Activated B cell treated with CpG ODN at 0.5 μM for 24 hours (primary cell): ENCODE measurements around the gene CCL1. TPM values are rescaled to one million over a fixed set of nuclear protein-coding genes. Genes with fewer than 3 reads are reported as not detected.

ENCODE experiments used
- ATAC-seq: fragments of 200-7000 bp; cut with Tn5 transposase; one replicate; pipeline ENCODE4 v1.10.0; 2021; ENCODE audit warnings: low read depth, mild to moderate bottlenecking, moderate library complexity
- CTCF ChIA-PET: fragments of 350-600 bp; sonication (Branson Sonifier 250); formaldehyde crosslinking; loops from one replicate; lab custom pipeline; 2021; ENCODE audit warnings: antibody characterized with exemption; lab: Charles Lee
- POLR2A ChIA-PET: fragments of 350-600 bp; sonication (Branson Sonifier 250); formaldehyde crosslinking; loops from one replicate; lab custom pipeline; 2021; ENCODE audit warnings: antibody characterized with exemption; lab: Charles Lee
- DNase-seq: peaks from one replicate; pipeline ENCODE4 v3.0.0; 2022
- H3K27ac Mint-ChIP-seq: one replicate; pipeline ENCODE4 v1.8.0; 2020; ENCODE audit warnings: mixed read lengths
- H3K27me3 Mint-ChIP-seq: one replicate; pipeline ENCODE4 v1.8.0; 2021; ENCODE audit warnings: mixed read lengths
- H3K36me3 Mint-ChIP-seq: one replicate; pipeline ENCODE4 v1.8.0; 2021; ENCODE audit warnings: low read depth, mixed read lengths
- H3K4me1 Mint-ChIP-seq: one replicate; pipeline ENCODE4 v1.8.0; 2021; ENCODE audit warnings: mixed read lengths
- H3K4me3 Mint-ChIP-seq: one replicate; pipeline ENCODE4 v1.8.0; 2020; ENCODE audit warnings: mild to moderate bottlenecking, mixed read lengths
- H3K9me3 Mint-ChIP-seq: one replicate; pipeline ENCODE4 v1.8.0; 2020; ENCODE audit warnings: mixed read lengths
- CTCF ChIP-seq: fragments of 200-600 bp; IDR thresholded peaks from one replicate; pipeline ENCODE4 v1.8.0; 2022; ENCODE audit warnings: antibody characterized with exemption, mild to moderate bottlenecking
- intact Hi-C: fragments of 100-400 bp; cut with micrococcal nuclease; formaldehyde crosslinking; loops from one replicate; pipeline ENCODE4 v1.15.1; 2024
- total RNA-seq: library from RNA; stranded (reverse); gene quantifications from 2 replicates; pipeline ENCODE4 v1.2.3, GENCODE V29; 2022

CCL1 gene
- total RNA-seq, 1 donor from 2014 or later = not detected

DNA sequence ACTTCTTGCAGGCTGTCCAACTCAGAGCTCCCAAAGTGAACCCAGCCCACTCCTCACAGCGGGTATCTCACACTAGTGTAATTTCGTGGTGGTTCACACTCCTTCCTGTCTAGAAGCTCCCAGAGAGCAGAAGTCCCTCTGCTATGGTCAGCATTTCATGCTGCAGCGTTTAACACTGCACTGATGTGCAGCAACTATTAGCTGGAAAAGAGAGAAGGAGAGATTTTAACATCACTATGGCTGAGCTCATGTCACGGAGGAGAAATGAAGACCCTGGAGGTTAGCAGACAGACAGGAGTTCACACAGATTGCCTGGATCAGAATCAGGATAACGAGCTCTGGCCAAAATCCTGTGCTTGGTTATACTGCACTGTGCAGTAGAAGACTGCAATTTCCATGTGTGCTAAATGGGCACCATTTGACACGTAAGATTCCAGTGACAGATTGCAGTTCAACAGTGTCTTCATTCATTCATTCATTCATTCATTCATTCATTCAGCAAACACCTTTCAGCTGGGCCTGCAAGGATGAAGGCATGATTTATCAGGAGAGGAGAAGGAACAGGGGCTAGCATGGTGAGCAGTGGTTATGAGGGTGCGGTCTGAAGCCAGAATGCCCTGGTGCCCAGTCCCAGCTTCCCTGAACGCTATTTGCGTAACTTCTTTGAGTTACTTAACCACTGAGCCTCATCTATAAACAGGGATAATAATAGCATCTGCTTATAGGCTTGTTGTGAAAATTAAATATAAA, 5.3 kb upstream of the CCL1 start:
- Mint-ChIP-seq H3K9me3 (no peaks in the 10 kb centered on the region), H3K27ac (no peak overlapping the region), H3K36me3 (no peaks in the 10 kb centered on the region), H3K4me1 (peaks cover 21% of the 10 kb centered on the region), H3K4me3 (no peak overlapping the region), H3K27me3 (peaks cover 18% of the 10 kb centered on the region)
- ChIA-PET CTCF (interaction anchor here (1.3 to 1.7 kb wide), 2 partner anchors 8 to 168 kb away, joined by 3 to 4 read pairs; no protein-coding TSS in a partner anchor), POLR2A (no interaction called here)
- DNase-seq = no peak
- no peak for ATAC-seq
- no peak for TF ChIP-seq CTCF
- intact Hi-C loops = no loop called here

GRCh38 chr17:34367486-34368195, 4.6 kb upstream of the CCL1 start:
- no peak overlapping the region for H3K4me3 Mint-ChIP-seq
- ChIA-PET POLR2A (no interaction called here), CTCF (interaction anchor here (1.7 kb wide), 1 partner anchor 8 kb away, joined by 4 read pairs; no protein-coding TSS in a partner anchor)
- H3K36me3 Mint-ChIP-seq = no peaks in the 10 kb centered on the region
- TF ChIP-seq CTCF = no peak
- H3K4me1 Mint-ChIP-seq = peaks cover 21% of the 10 kb centered on the region
- intact Hi-C loops = no loop called here
- no peaks in the 10 kb centered on the region for H3K9me3 Mint-ChIP-seq
- no peak for ATAC-seq
- no peak overlapping the region for H3K27ac Mint-ChIP-seq
- H3K27me3 Mint-ChIP-seq = peaks cover 18% of the 10 kb centered on the region
- no peak for DNase-seq

DNA sequence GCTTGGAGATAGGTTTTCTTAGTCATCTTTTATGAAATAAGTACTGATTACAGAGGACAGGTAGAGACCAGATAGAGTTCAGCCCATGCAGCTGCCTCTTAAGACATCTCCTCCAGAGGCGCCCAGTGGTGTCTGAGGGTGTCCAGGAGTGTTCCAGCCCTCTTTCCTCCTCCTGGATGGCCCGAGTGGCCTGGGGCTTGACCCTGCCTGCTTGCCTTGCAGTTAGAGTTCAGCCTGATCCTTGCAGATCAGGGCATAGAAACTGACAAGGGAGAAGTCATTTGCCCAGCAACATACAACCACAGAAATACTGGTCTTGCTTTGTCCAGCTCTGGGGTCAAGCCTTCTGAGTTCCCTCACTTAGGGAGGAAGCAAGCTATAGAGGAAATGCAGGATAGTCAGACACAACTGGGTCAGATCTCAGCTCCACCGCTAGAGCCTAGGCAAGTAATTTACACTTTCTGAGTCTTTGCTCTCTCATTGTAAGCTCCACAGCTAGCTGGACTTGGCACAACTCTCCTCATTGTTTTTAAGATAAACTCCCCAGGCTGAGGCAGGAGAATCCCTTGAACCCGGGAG, 3.6 kb upstream of the CCL1 start:
- H3K4me3 Mint-ChIP-seq = no peak overlapping the region
- no peaks in the 10 kb centered on the region for H3K9me3 Mint-ChIP-seq
- H3K36me3 Mint-ChIP-seq = no peaks in the 10 kb centered on the region
- H3K4me1 Mint-ChIP-seq = peaks cover 21% of the 10 kb centered on the region
- no peak for DNase-seq
- POLR2A ChIA-PET = no interaction called here
- no peak overlapping the region for H3K27ac Mint-ChIP-seq
- CTCF ChIA-PET = no interaction called here
- intact Hi-C loops = no loop called here
- TF ChIP-seq CTCF = no peak
- ATAC-seq = no peak
- H3K27me3 Mint-ChIP-seq = peaks cover 20% of the 10 kb centered on the region

GRCh38 chr17:34366010-34366409, 3.0 kb upstream of the CCL1 start:
- ChIA-PET CTCF (no interaction called here), POLR2A (no interaction called here)
- DNase-seq (no peak), ATAC-seq (no peak)
- Mint-ChIP-seq H3K4me1 (peaks cover 15% of the 10 kb centered on the region), H3K36me3 (no peaks in the 10 kb centered on the region), H3K27me3 (peaks cover 20% of the 10 kb centered on the region), H3K27ac (no peak overlapping the region), H3K9me3 (no peaks in the 10 kb centered on the region), H3K4me3 (no peak overlapping the region)
- intact Hi-C loops = no loop called here
- TF ChIP-seq CTCF = no peak

GRCh38 chr17:34365340-34365739, 2.3 kb upstream of the CCL1 start:
- DNase-seq (no peak), ATAC-seq (no peak)
- H3K27me3 Mint-ChIP-seq = peaks cover 20% of the 10 kb centered on the region
- CTCF ChIA-PET = interaction anchor here (1.1 kb wide), 1 partner anchor 168 kb away, joined by 3 read pairs; no protein-coding TSS in a partner anchor
- POLR2A ChIA-PET = no interaction called here
- H3K27ac Mint-ChIP-seq = no peak overlapping the region
- intact Hi-C loops = no loop called here
- no peaks in the 10 kb centered on the region for H3K36me3 Mint-ChIP-seq
- TF ChIP-seq CTCF = no peak
- H3K9me3 Mint-ChIP-seq = no peaks in the 10 kb centered on the region
- no peak overlapping the region for H3K4me3 Mint-ChIP-seq
- peaks cover 10% of the 10 kb centered on the region for H3K4me1 Mint-ChIP-seq
